Stimulated activated CD4-positive, alpha-beta T cell treated with anti-CD3 and anti-CD28 coated beads, TNF-alpha, amount 100 ng/mL, for 48 hours (primary cell): Measurements from ENCODE around the gene MAGI2.

Source experiments
- DNase-seq, 3 donors: peaks; one replicate each; pipeline ENCODE4 v3.0.0-alpha.2; 2020; ENCODE audit warnings: low read depth in 3 of 3

MAGI2 gene

GRCh38 chr7:79376299-79377025, 77.0 kb downstream of the MAGI2 start:
- DNase-seq, result no peak

- no peak for DNase-seq
Observed at GRCh38 chr7:79361214-79361613, 92.3 kb downstream of the MAGI2 start.

- DNase-seq, result no peak
Observed at GRCh38 chr7:79359827-79360226, 93.6 kb downstream of the MAGI2 start.

GRCh38 chr7:79357101-79357500, 96.4 kb downstream of the MAGI2 start:
- DNase-seq, result no peak

GRCh38 chr7:79353720-79354468, 99.6 kb downstream of the MAGI2 start:
- no peak for DNase-seq

- no peak for DNase-seq
Observed at GRCh38 chr7:79352323-79352722, 101.1 kb downstream of the MAGI2 start.

- no peak for DNase-seq
Observed at GRCh38 chr7:79347351-79347750, 106.1 kb downstream of the MAGI2 start.

- no peak for DNase-seq
Observed at GRCh38 chr7:79341902-79342301, 111.6 kb downstream of the MAGI2 start.

- DNase-seq, result no peak
Observed at GRCh38 chr7:79340212-79340611, 113.3 kb downstream of the MAGI2 start.

GRCh38 chr7:79339208-79339925, 114.1 kb downstream of the MAGI2 start:
- DNase-seq, result no peak

- DNase-seq, result no peak
Observed at GRCh38 chr7:79337717-79338116, 115.8 kb downstream of the MAGI2 start.

- DNase-seq, result no peak
Observed at GRCh38 chr7:79334841-79335240, 118.6 kb downstream of the MAGI2 start.

- DNase-seq, result no peak
Observed at GRCh38 chr7:79334334-79334733, 119.1 kb downstream of the MAGI2 start.

GRCh38 chr7:79332091-79332490, 121.4 kb downstream of the MAGI2 start:
- DNase-seq, result no peak

- DNase-seq, result no peak
Observed at GRCh38 chr7:79329464-79329863, 124.0 kb downstream of the MAGI2 start.

GRCh38 chr7:79320741-79321473, 132.6 kb downstream of the MAGI2 start:
- no peak for DNase-seq

- DNase-seq, result no peak
Observed at GRCh38 chr7:79319369-79319768, 134.1 kb downstream of the MAGI2 start.

GRCh38 chr7:79317728-79318127, 135.7 kb downstream of the MAGI2 start:
- no peak for DNase-seq

GRCh38 chr7:79312022-79312421, 141.4 kb downstream of the MAGI2 start:
- no peak for DNase-seq

GRCh38 chr7:79308192-79308591, 145.3 kb downstream of the MAGI2 start:
- DNase-seq, result no peak

GRCh38 chr7:79307376-79307775, 146.1 kb downstream of the MAGI2 start:
- no peak for DNase-seq

GRCh38 chr7:79304711-79305110, 148.8 kb downstream of the MAGI2 start:
- no peak for DNase-seq
